GM21360 (cell line): Measurements from ENCODE around the gene ZSWIM1.
A peak's percentile ranks its signal among the peaks of the same experiment; 100 is the strongest.
"Not testable (repeated sequence)": the region's sequence is repeated elsewhere in the genome, so short reads cannot be mapped to it uniquely, and the experiment has no call there.

ENCODE experiments used
- ATAC-seq: cut with Tn5 transposase; IDR thresholded peaks from one replicate; pipeline ENCODE4 v1.9.1; 2021; ENCODE audit warnings: mild to moderate bottlenecking, moderate library complexity; ENCODE audit not compliant: unreplicated experiment

Gene ZSWIM1

DNA sequence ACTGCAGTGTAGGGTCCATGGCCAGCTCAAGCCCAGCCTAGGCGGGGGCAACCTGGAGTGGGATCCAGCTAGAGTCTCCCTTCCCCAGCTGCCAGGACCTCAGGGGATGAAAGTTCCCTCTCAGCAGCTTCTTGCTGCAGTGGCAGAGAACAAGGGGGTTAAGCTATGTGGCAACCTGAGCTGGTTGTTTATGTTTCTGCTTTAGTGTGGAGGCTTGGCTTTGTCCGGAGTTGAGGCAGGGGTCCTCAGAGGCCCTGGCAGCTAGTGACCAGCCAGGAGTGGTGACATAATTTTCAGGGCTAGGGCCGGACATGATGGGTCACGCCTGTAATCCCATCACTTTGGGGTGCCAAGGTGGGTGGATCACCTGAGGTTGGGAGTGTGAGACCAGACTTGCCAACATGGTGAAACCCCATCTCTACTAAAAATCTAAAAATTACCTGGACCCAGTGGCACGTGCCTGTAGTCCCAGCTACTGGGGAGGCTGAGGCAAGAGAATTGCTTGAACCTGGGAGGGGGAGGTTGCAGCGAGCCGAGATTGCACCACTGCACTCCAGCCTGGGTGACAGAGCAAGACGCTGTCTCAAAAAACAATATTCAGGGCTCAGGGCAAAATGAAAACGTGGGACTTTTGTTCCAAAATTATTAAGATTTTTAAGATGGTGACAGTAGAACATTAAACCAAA lies 44.9 kb downstream of the ZSWIM1 start:
- no peak for ATAC-seq

DNA sequence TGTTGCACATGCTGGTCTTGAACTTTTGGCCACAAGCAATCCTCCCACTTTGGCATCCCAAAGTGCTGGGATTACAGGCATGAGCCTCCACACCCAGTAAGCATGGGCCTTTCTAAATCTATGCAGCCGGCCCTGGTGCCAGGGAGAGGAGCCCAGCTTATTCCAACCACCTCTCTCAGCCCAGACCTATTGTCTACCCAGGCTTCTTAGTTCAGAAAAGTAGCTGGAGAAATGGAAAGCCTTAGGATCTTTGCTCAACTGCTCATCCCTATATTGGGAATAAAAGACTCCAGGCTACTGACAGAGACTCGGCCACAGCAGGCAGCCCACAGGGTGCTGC lies 45.7 kb downstream of the ZSWIM1 start:
- ATAC-seq = no peak

DNA sequence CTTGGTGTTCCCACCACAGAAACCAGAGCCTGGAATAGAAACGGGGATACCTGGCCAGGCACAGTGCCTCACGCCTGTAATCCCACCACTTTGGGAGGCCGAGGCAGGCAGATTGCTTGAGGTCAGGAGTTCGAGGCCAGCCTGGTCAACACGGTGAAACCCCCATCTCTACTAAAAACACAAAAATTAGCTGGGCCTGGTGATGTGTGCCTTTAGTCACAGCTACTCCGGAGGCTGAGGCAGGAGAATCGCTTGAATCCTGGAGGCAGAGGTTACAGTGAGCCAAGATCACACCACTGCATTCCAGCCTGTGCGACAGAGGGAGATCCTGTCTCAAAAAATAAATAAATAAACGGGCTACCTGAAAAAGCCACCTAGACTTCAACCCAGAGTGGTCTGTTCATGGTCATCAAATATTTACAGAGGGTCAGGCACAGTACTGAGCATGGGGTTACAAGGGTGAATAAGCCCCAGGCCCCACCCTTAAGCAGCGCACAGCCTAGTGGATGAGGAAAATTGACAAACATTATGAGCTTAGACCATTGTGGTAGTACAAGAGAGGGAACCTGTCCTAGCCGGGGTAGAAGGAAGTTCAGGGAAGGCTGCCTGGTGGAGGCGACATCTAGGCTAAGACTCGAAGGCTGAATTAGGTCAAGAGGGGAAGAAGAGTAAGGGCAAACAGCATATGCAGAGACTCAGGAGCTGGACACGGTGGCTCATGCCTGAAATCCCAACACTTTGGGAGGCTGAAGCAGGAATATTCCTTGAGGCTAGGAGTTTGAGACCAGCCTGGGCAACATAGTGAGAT lies 46.2 kb downstream of the ZSWIM1 start:
- no peak for ATAC-seq

DNA sequence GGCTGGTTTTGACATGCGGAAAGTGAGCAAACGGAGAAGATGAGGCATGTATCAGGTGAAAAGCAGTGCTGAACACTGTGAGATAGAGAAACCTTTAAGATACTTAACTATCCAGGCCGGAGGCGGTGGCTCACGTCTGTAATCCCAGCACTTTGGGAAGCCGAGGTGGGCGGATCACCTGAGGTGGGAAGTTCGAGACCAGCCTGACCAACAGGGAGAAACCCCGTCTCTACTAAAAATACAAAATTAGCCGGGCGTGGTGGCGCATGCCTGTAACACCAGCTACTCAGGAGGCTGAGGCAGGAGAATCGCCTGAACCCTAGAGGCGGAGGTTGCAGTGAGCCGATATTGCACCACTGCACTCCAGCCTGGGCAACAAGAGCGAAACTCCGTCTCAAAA lies 50.7 kb downstream of the ZSWIM1 start:
- not testable (repeated sequence) for ATAC-seq

DNA sequence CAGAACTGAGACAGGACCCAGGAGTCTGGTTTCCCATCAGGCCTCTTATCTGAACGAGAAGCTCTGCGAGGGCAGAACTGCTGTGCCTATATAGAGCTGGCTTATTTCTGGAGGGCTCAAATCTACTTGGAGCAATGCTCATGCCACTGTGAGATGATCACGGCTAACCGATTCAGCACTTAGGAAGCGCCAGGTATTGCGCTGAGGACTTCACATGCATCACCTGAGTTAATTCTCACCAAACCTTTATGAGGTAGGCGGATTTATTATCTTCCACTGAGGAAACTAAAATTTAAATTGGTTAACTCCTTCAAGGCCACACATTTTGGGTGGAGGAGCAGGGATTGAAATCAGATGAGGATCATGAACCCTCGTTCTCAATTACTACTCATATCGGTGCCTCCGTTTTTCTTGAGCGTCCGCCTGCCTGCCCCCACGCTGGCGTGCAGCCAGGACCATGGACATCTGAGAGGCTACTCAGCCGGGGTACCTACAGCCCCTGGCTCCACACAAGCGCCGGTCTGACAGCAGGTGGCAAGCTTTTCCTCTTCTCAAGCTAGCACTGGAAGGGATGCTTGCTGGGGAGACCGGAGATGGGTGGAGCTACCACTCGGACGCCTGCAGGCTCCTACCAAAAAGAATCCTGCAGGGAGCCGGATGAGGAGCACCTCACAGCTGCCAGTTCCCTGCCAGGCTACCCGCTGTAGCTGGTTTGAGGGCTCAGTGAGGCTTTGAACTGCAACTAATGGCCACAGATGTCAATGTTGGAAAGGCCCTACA lies 52.4 kb downstream of the ZSWIM1 start:
- ATAC-seq = no peak

DNA sequence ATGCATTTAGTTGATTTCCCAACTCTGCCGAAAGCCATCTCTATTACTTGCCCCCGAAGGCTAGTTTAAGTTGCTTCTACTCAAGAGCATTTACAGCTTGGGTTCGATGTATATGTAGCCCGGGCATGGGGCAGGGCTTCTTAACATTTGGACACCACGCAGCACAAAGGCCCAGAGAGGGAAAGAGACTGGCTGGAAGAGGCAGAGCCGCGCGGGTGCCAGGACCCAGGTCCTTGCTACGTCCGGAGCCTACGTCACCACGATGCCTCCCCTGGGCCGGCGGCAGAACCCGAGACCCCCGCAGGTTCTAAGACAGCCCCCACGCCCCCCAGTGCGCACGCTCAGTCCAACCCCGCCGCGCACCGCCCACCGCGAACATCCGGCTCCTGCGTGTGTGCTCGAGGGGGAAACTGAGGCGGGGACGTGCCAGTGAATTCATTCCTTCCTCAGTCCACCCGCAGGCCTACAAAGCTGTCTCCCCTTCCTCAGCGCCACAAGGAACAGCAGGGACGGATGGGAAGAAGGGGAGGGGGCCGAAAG lies 53.1 kb downstream of the ZSWIM1 start:
- peak; percentile 2 for ATAC-seq
